B cell (primary cell): ENCODE measurements around the gene KLHL11. TPM values are rescaled to one million over a fixed set of nuclear protein-coding genes. Genes with fewer than 3 reads are reported as not detected.
"Not testable (repeated sequence)": the region's sequence is repeated elsewhere in the genome, so short reads cannot be mapped to it uniquely, and the experiment has no call there.

Experiments used
- ATAC-seq: fragments of 200-7000 bp; cut with Tn5 transposase; one replicate; pipeline ENCODE4 v1.10.0; 2021; ENCODE audit warnings: low read depth, mild to moderate bottlenecking, moderate number of reproducible peaks, moderate library complexity
- CTCF ChIA-PET: fragments of 350-600 bp; sonication (Branson Sonifier 250); formaldehyde crosslinking; loops from one replicate; lab custom pipeline; 2021; ENCODE audit warnings: antibody characterized with exemption, inconsistent platforms; lab: Charles Lee
- POLR2A ChIA-PET: fragments of 350-600 bp; sonication (Branson Sonifier 250); formaldehyde crosslinking; loops from one replicate; lab custom pipeline; 2021; ENCODE audit warnings: antibody characterized with exemption; lab: Charles Lee
- DNase-seq: peaks from one replicate; pipeline ENCODE4 v3.0.0; 2013
- H2AFZ ChIP-seq: 2 replicates; pipeline ENCODE4 v1.6.1; 2012; ENCODE audit warnings: mild to moderate bottlenecking, low read depth, low read length; ENCODE audit not compliant: insufficient read depth, poor library complexity, severe bottlenecking
- H3K27ac ChIP-seq, 2 donors: 1 replicate in 1 of 2; 2 replicates in 1 of 2; pipeline ENCODE4 v1.5.1; 2012 to 2013; ENCODE audit warnings: low read length in 2 of 2, mild to moderate bottlenecking in 2 of 2, moderate library complexity in 1 of 2
- H3K27me3 ChIP-seq, 4 experiments: fragments of 200-600 bp in 1 of 4; sonication (generic) in 1 of 4; replicated peaks in 1 of 4; 1 replicate in 2 of 4; 2 replicates in 2 of 4; pipeline versions ENCODE4 v1.6.1 to v1.7.0; 2013 to 2016; ENCODE audit warnings: low read length in 3 of 4, mild to moderate bottlenecking in 2 of 4, mixed read lengths in 1 of 4, moderate library complexity in 1 of 4; ENCODE audit not compliant: insufficient read depth in 4 of 4, control insufficient read depth in 3 of 4; ENCODE audit errors: control extremely low read depth in 1 of 4
- H3K36me3 ChIP-seq, 2 experiments: replicated peaks in 1 of 2; 1 replicate in 1 of 2; 2 replicates in 1 of 2; pipeline versions ENCODE4 v1.6.1 to v1.7.1; 2013; ENCODE audit warnings: low read length in 1 of 2; ENCODE audit not compliant: insufficient read depth in 2 of 2, control insufficient read depth in 1 of 2; ENCODE audit errors: control extremely low read depth in 1 of 2, extremely low read depth in 1 of 2
- H3K4me1 ChIP-seq, 2 donors: fragments of 200-600 bp in 1 of 2; sonication (generic) in 1 of 2; 1 replicate in 1 of 2; 2 replicates in 1 of 2; pipeline versions ENCODE4 v1.5.1 to v1.6.1; 2013 to 2017; ENCODE audit warnings: low read length in 2 of 2; ENCODE audit not compliant: control insufficient read depth in 2 of 2, insufficient read depth in 2 of 2
- H3K4me2 ChIP-seq: replicated peaks from 2 replicates; pipeline ENCODE3; 2012; ENCODE audit warnings: mild to moderate bottlenecking, low read depth, low read length; ENCODE audit not compliant: poor library complexity, severe bottlenecking
- H3K4me3 ChIP-seq, 5 experiments: fragments of 200-600 bp in 1 of 5; sonication (generic) in 1 of 5; 1 replicate in 3 of 5; 2 replicates in 2 of 5; pipeline versions ENCODE4 v1.5.1 to v1.7.0; 2011 to 2016; ENCODE audit warnings: low read length in 4 of 5, mild to moderate bottlenecking in 4 of 5, low read depth in 2 of 5, control low read depth in 1 of 5, moderate library complexity in 1 of 5; ENCODE audit not compliant: insufficient read depth in 1 of 5; ENCODE audit errors: control extremely low read depth in 1 of 5, extremely low read depth in 1 of 5
- H3K79me2 ChIP-seq: fragments of 200-600 bp; sonication (generic); one replicate; pipeline ENCODE4 v1.6.0; 2016; ENCODE audit warnings: low read length; ENCODE audit not compliant: control insufficient read depth, insufficient read depth
- H3K9ac ChIP-seq: fragments of 200-600 bp; sonication (generic); 2 replicates; pipeline ENCODE4 v1.6.1; 2017; ENCODE audit warnings: mild to moderate bottlenecking, low read length, moderate library complexity
- H3K9me3 ChIP-seq, 3 donors: one replicate each; pipeline versions ENCODE4 v1.6.1 to v1.7.1; 2013; ENCODE audit warnings: low read length in 2 of 3; ENCODE audit not compliant: control insufficient read depth in 2 of 3, insufficient read depth in 1 of 3; ENCODE audit errors: control extremely low read depth in 1 of 3
- H4K20me1 ChIP-seq: 2 replicates; pipeline ENCODE4 v1.6.0; 2012; ENCODE audit warnings: mild to moderate bottlenecking, low read length; ENCODE audit not compliant: insufficient read depth, control insufficient read depth, poor library complexity, severe bottlenecking
- H3K27ac Mint-ChIP-seq: one replicate; pipeline ENCODE4 v1.8.0; 2021; ENCODE audit warnings: mixed read lengths
- H3K27me3 Mint-ChIP-seq: one replicate; pipeline ENCODE4 v1.8.0; 2021; ENCODE audit warnings: mixed read lengths
- H3K4me1 Mint-ChIP-seq: one replicate; pipeline ENCODE4 v1.8.0; 2021; ENCODE audit warnings: mixed read lengths
- H3K4me3 Mint-ChIP-seq: one replicate; pipeline ENCODE4 v1.8.0; 2021; ENCODE audit warnings: mixed read lengths
- H3K9me3 Mint-ChIP-seq: one replicate; pipeline ENCODE4 v1.8.0; 2022; ENCODE audit warnings: mixed read lengths; ENCODE audit not compliant: insufficient read depth
- CTCF ChIP-seq: fragments of 200-600 bp; IDR thresholded peaks from one replicate; pipeline ENCODE4 v1.8.0; 2022; ENCODE audit warnings: antibody characterized with exemption, mild to moderate bottlenecking
- EZH2 ChIP-seq: IDR thresholded peaks from 2 replicates; pipeline ENCODE4 v1.6.1; 2012; ENCODE audit warnings: borderline replicate concordance, low read depth, mild to moderate bottlenecking, moderate library complexity, low read length; ENCODE audit not compliant: insufficient read depth, poor library complexity, severe bottlenecking
- WGBS: methylation state at CpG from one replicate; pipeline ENCODE4 v1.1.5; 2013; ENCODE audit warnings: missing lambda C conversion rate; ENCODE audit not compliant: insufficient coverage; 5-methylcytosine and 5-hydroxymethylcytosine counted together
- intact Hi-C: fragments of 100-400 bp; cut with micrococcal nuclease; formaldehyde crosslinking; loops from one replicate; pipeline ENCODE4 v1.10.0; 2022
- polyA plus RNA-seq: library from polyadenylated mRNA; depleted of rRNA; stranded (reverse); fragments of >200 nt; gene quantifications from 2 replicates; pipeline ENCODE4 v1.2.3, GENCODE V29; 2012
- total RNA-seq, 2 donors: library from RNA; stranded (reverse); fragments of 120-200 nt in 1 of 2; gene quantifications; 1 replicate in 1 of 2; 2 replicates in 1 of 2; pipeline versions ENCODE4 v1.2.3 to v1.2.4, GENCODE V29; 2013 to 2022

The KLHL11 gene
- total and polyA plus RNA-seq, 2 donors (not counting 1 experiment from before 2014, with no cell fraction given) = 4.2 to 18.7 TPM

DNA sequence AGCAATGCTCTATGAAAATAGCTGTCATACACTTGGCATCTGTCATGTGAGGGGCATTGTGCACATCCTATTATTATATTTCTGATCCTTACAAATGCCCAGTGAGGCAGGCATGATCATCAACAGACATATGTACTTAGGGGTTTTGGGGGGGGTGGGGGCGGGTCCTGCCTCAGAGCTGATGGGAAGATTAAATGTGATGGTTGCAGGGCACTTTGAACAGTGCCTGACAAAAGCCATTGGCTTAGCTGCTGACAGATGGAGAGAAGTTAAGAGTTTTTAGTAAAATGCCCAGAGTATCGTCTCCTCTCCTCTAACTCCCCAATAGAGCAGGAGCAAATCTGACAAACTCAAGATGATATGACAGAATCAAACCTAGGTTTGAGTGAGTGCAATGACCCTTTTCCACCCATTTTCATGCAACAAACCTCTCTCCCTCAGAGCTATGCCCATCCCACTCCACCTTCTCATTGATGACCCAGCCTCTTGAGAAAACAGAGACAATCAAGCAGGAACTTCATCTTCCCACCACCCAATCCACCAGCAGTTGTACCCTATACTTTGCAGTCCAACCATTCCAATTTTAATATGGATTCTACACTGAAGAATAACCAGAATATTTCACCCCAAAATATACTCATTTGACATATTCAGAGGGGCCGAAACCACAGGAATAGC lies 4.8 kb downstream of the KLHL11 start:
- Histone ChIP-seq H3K4me2 (no peak overlapping the region), H3K9me3 (no peaks in the 10 kb centered on the region), H3K4me3 (no peak overlapping the region), H3K27me3 (no peaks in the 10 kb centered on the region), H2AFZ (no peak overlapping the region), H3K9ac (no peak overlapping the region), H3K36me3 (no peaks in the 10 kb centered on the region), H3K27ac (no peak overlapping the region), H3K79me2 (peaks cover 90% of the 10 kb centered on the region), H4K20me1 (peaks cover 72% of the 10 kb centered on the region), H3K4me1 (peaks cover 21 to 23% of the 10 kb centered on the region in 2 donors)
- no peaks in the 10 kb centered on the region for H3K9me3 Mint-ChIP-seq
- intact Hi-C loops = no loop called here
- peaks cover 21% of the 10 kb centered on the region for H3K4me1 Mint-ChIP-seq
- ChIA-PET POLR2A (interaction anchor here (0.6 kb wide), 1 partner anchor 252 kb away, joined by 3 read pairs; the partner anchor contains the start of gene DHX58), CTCF (interaction anchor here (1.4 kb wide), 1 partner anchor 11 kb away, joined by 3 read pairs; no protein-coding TSS in a partner anchor)
- no peaks in the 10 kb centered on the region for H3K27me3 Mint-ChIP-seq
- DNase-seq = no peak
- ATAC-seq = no peak
- H3K27ac Mint-ChIP-seq = no peak overlapping the region
- no peak for TF ChIP-seq CTCF
- TF ChIP-seq EZH2 = no peak
- WGBS = 100% methylated on average over 2 of the region's 3 CpGs
- no peak overlapping the region for H3K4me3 Mint-ChIP-seq

- H3K4me3 ChIP-seq, H3K9me3 Mint-ChIP-seq, H3K4me2 ChIP-seq, intact Hi-C loops, H3K4me3 Mint-ChIP-seq, H3K27me3 Mint-ChIP-seq, H3K9ac ChIP-seq, DNase-seq, POLR2A ChIA-PET, H3K9me3 ChIP-seq, H3K27ac ChIP-seq, H2AFZ ChIP-seq, H3K27me3 ChIP-seq: not testable (repeated sequence)
- peaks cover 8 to 12% of the 10 kb centered on the region in 2 donors for H3K4me1 ChIP-seq
- Mint-ChIP-seq H3K4me1 (peaks cover 35% of the 10 kb centered on the region), H3K27ac (peak overlapping the region; percentile 53)
- 60% methylated on average over 2 of the region's 14 CpGs for WGBS
- peaks cover 44% of the 10 kb centered on the region for H4K20me1 ChIP-seq
- peaks cover 54% of the 10 kb centered on the region for H3K79me2 ChIP-seq
- ATAC-seq = peak; percentile 39
- peaks cover 6 to 23% of the 10 kb centered on the region in 2 experiments for H3K36me3 ChIP-seq
- CTCF ChIA-PET = interaction anchor here (1.6 kb wide), 1 partner anchor 13 kb away, joined by 5 read pairs; no protein-coding TSS in a partner anchor
These were observed 13.8 kb downstream of the KLHL11 start for GRCh38 chr17:41851382-41851781.
